Measurements from ENCODE around the gene FAM53B.
A peak's percentile ranks its signal among the peaks of the same experiment; 100 is the strongest.
"Not testable (repeated sequence)": the region's sequence is repeated elsewhere in the genome, so short reads cannot be mapped to it uniquely, and the experiment has no call there.

FAM53B gene

GRCh38 chr10:124744102-124745050, at the start of gene FAM53B:
TSS of gene FAM53B (minus strand) at chr10:124744378. CDS start at chr10:124706713, 37,665 bp downstream.
- peak; percentile 93 for DNase-seq

- DNase-seq = no peak
Measured at GRCh38 chr10:124792998-124793352, 48.8 kb upstream of the FAM53B start.

- peak; percentile 94 for DNase-seq
Measured at GRCh38 chr10:124791547-124792348, 47.6 kb upstream of the FAM53B start, which contains the start of gene EEF1AKMT2. TSS of gene EEF1AKMT2 (minus strand) at chr10:124791887. CDS start at chr10:124791833, 54 bp downstream.

- DNase-seq = not testable (repeated sequence)
Measured at GRCh38 chr10:124782900-124783299, 38.7 kb upstream of the FAM53B start.

- no peak for DNase-seq
Measured at GRCh38 chr10:124768791-124769190, 24.6 kb upstream of the FAM53B start.

GRCh38 chr10:124765256-124765655, 21.1 kb upstream of the FAM53B start:
- no peak for DNase-seq

- no peak for DNase-seq
Measured at GRCh38 chr10:124763267-124763666, 19.1 kb upstream of the FAM53B start.

- no peak for DNase-seq
Measured at GRCh38 chr10:124762281-124762680, 18.1 kb upstream of the FAM53B start.

- no peak for DNase-seq
Measured at GRCh38 chr10:124756156-124756903, 12.2 kb upstream of the FAM53B start.

GRCh38 chr10:124755581-124755980, 11.4 kb upstream of the FAM53B start:
- no peak for DNase-seq

GRCh38 chr10:124754227-124754626, 10.0 kb upstream of the FAM53B start:
- no peak for DNase-seq

GRCh38 chr10:124748953-124749645, 4.9 kb upstream of the FAM53B start:
- DNase-seq = no peak

- DNase-seq = no peak
Measured at GRCh38 chr10:124748166-124748565, 4.0 kb upstream of the FAM53B start.

GRCh38 chr10:124747745-124748144, 3.6 kb upstream of the FAM53B start:
- DNase-seq = no peak

- DNase-seq = no peak
Measured at GRCh38 chr10:124746992-124747391, 2.8 kb upstream of the FAM53B start.

- DNase-seq = not testable (repeated sequence)
Measured at GRCh38 chr10:124746447-124746846, 2.3 kb upstream of the FAM53B start.

- DNase-seq = no peak
Measured at GRCh38 chr10:124745673-124746072, 1.5 kb upstream of the FAM53B start.

GRCh38 chr10:124745252-124745651, 1.1 kb upstream of the FAM53B start:
- no peak for DNase-seq

- DNase-seq = peak; percentile 78
Measured at GRCh38 chr10:124743191-124744101, 732 bp downstream of the FAM53B start.

GRCh38 chr10:124742413-124743190, 1.6 kb downstream of the FAM53B start:
- no peak for DNase-seq
